ENCODE data around the gene PERP.

PERP gene

DNA sequence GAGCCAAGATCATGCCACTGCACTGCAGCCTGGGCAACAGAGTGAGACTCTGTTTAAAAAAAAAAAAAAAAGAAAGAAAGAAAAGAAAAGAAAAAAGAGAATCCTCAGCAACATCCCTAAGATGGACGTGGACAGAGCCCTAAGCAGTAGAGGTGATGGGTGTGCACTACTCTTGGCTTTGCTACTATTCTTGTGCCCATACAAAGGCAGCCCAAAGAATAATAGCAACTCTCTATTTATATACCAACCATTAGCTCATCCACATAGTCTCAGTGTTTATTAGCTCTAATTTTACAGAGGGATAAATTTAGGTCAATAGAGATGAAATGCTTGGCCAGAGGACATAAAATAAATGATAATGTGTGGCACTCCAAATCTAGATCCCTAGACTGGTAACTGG is 62.2 kb downstream of the PERP start:
- DNase-seq (ENCODE audit: low spot score) = no peak

DNA sequence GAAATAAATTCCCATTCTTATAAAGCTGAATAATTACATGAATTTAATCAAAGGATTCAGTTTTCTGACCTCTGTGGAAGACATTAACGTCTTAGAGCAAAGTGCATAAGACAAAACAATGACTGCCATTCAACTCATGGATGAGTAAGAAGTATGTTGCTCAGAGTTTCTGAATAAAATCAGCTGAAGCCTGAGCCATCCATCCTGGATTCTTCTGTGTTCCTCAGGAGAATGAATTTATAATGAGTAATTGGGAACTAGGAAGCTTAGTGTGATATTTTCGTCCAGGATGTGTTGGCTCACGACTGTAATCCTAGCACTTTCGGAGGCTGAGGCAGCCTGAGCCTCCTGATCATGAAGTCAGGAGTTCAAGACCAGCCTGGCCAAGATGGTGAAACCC is 62.8 kb downstream of the PERP start:
- DNase-seq (ENCODE audit: low spot score) = no peak
